H1 (cell line): ENCODE measurements around the gene PHF23. TPM values are rescaled to one million over a fixed set of nuclear protein-coding genes. Genes with fewer than 3 reads are reported as not detected.
A peak's percentile ranks its signal among the peaks of the same experiment; 100 is the strongest.

Experiments used
- CTCF ChIA-PET: fragments of 300-600 bp; sonication (Branson Sonifier 250); formaldehyde crosslinking; loops from one replicate; lab custom pipeline; 2021; ENCODE audit not compliant: partially characterized antibody; lab: Charles Lee
- POLR2A ChIA-PET: fragments of 300-600 bp; sonication (Branson Sonifier 250); formaldehyde crosslinking; loops from one replicate; lab custom pipeline; 2021; ENCODE audit warnings: inconsistent platforms; ENCODE audit not compliant: partially characterized antibody; lab: Charles Lee
- DNase-seq, 2 experiments: peaks; one replicate each; pipeline versions ENCODE4 v3.0.0 to v3.0.0-alpha.2; 2010 to 2022; ENCODE audit warnings: low spot score in 2 of 2, low read depth in 1 of 2, mixed read lengths in 1 of 2
- FAIRE-seq: peaks from 2 replicates; lab custom pipeline; 2011; peaks lifted over from hg19 to GRCh38; lab: Jason Lieb, UNC
- H2AFZ ChIP-seq: 2 replicates; pipeline ENCODE4 v1.8.1; 2012; ENCODE audit warnings: low read length, inconsistent platforms
- H2AK5ac ChIP-seq: 2 replicates; pipeline ENCODE4 v1.6.1; 2013; ENCODE audit warnings: low read depth, low read length
- H2BK120ac ChIP-seq: replicated peaks from 2 replicates; pipeline ENCODE3; 2013; ENCODE audit warnings: low read depth, low read length, inconsistent platforms
- H2BK12ac ChIP-seq: 2 replicates; pipeline ENCODE4 v1.6.1; 2013; ENCODE audit warnings: low read depth, low read length
- H2BK15ac ChIP-seq: 2 replicates; pipeline ENCODE4 v1.6.1; 2013; ENCODE audit warnings: low read length
- H2BK20ac ChIP-seq: 2 replicates; pipeline ENCODE4 v1.6.1; 2013; ENCODE audit warnings: low read length
- H2BK5ac ChIP-seq: 2 replicates; pipeline ENCODE4 v1.6.1; 2013; ENCODE audit warnings: low read depth, low read length
- H3K14ac ChIP-seq: 2 replicates; pipeline ENCODE4 v1.6.1; 2013; ENCODE audit warnings: inconsistent platforms; ENCODE audit not compliant: insufficient read length
- H3K18ac ChIP-seq: 2 replicates; pipeline ENCODE4 v1.6.1; 2013; ENCODE audit warnings: low read length; ENCODE audit errors: extremely low read depth
- H3K23ac ChIP-seq: 2 replicates; pipeline ENCODE4 v1.6.1; 2013; ENCODE audit warnings: inconsistent platforms; ENCODE audit not compliant: insufficient read length
- H3K23me2 ChIP-seq: 2 replicates; pipeline ENCODE4 v1.6.1; 2013; ENCODE audit warnings: low read depth, low read length
- H3K27ac ChIP-seq: 2 replicates; pipeline ENCODE4 v1.6.1; 2011; ENCODE audit warnings: low read depth, low read length, inconsistent platforms
- H3K27me3 ChIP-seq, 4 experiments: replicated peaks in 1 of 4; 1 replicate in 1 of 4; 2 replicates in 3 of 4; pipeline versions ENCODE4 v1.6.1 to v1.8.1; 2011 to 2013; ENCODE audit warnings: low read length in 3 of 4, mild to moderate bottlenecking in 3 of 4, inconsistent platforms in 2 of 4, mixed read lengths in 2 of 4, moderate library complexity in 1 of 4; ENCODE audit not compliant: control insufficient read depth in 3 of 4, insufficient read depth in 3 of 4; ENCODE audit errors: extremely low read depth in 1 of 4
- H3K36me3 ChIP-seq, 4 experiments: 2 replicates each; pipeline versions ENCODE4 v1.6.1 to v1.8.1; 2011 to 2013; ENCODE audit warnings: mild to moderate bottlenecking in 4 of 4, low read length in 3 of 4, moderate library complexity in 2 of 4, control low read depth in 1 of 4, inconsistent platforms in 1 of 4; ENCODE audit not compliant: insufficient read depth in 4 of 4, control insufficient read depth in 2 of 4
- H3K4ac ChIP-seq: replicated peaks from 2 replicates; pipeline ENCODE3; 2013; ENCODE audit warnings: low read length, low read depth, mixed read lengths, inconsistent platforms; ENCODE audit not compliant: insufficient read length
- H3K4me1 ChIP-seq, 4 experiments: replicated peaks in 1 of 4; 1 replicate in 1 of 4; 2 replicates in 3 of 4; pipeline versions ENCODE4 v1.6.1 to v1.8.1; 2011 to 2013; ENCODE audit warnings: low read length in 3 of 4, inconsistent platforms in 2 of 4, mixed read lengths in 1 of 4; ENCODE audit not compliant: insufficient read depth in 4 of 4, control insufficient read depth in 3 of 4
- H3K4me2 ChIP-seq, 2 experiments: 2 replicates each; pipeline versions ENCODE4 v1.6.1 to v1.8.1; 2011 to 2013; ENCODE audit warnings: low read depth in 2 of 2, low read length in 2 of 2, control low read depth in 1 of 2, inconsistent platforms in 1 of 2, mild to moderate bottlenecking in 1 of 2; ENCODE audit not compliant: insufficient read depth in 1 of 2
- H3K4me3 ChIP-seq, 4 experiments: fragments of 200-600, 300-600 bp in 1 of 4; sonication (generic), shearing (Covaris generic), sonication (Bioruptor Twin) in 1 of 4; 2 replicates each; pipeline versions ENCODE4 v1.5.1 to v1.8.1; 2011 to 2016; ENCODE audit warnings: low read length in 4 of 4, low read depth in 3 of 4, control low read depth in 2 of 4, inconsistent platforms in 2 of 4, mild to moderate bottlenecking in 2 of 4, mixed read lengths in 1 of 4, moderate library complexity in 1 of 4; ENCODE audit not compliant: insufficient read depth in 2 of 4; ENCODE audit errors: extremely low read depth in 1 of 4
- H3K56ac ChIP-seq: replicated peaks from 2 replicates; pipeline ENCODE3; 2013; ENCODE audit warnings: low read depth, mild to moderate bottlenecking, mixed read lengths, low read length, inconsistent platforms; ENCODE audit not compliant: insufficient read length
- H3K79me1 ChIP-seq: 2 replicates; pipeline ENCODE4 v1.6.1; 2013; ENCODE audit warnings: low read depth, low read length, control low read depth
- H3K79me2 ChIP-seq, 2 experiments: 2 replicates each; pipeline versions ENCODE4 v1.6.1 to v1.8.1; 2012 to 2013; ENCODE audit warnings: low read length in 2 of 2, mild to moderate bottlenecking in 2 of 2, inconsistent platforms in 1 of 2; ENCODE audit not compliant: insufficient read depth in 2 of 2, control insufficient read depth in 1 of 2
- H3K9ac ChIP-seq, 4 experiments: replicated peaks in 1 of 4; 1 replicate in 1 of 4; 2 replicates in 3 of 4; pipeline versions ENCODE4 v1.6.1 to v1.8.1; 2011 to 2013; ENCODE audit warnings: low read depth in 3 of 4, low read length in 3 of 4, control low read depth in 2 of 4, mild to moderate bottlenecking in 2 of 4, moderate library complexity in 2 of 4, inconsistent platforms in 1 of 4; ENCODE audit errors: extremely low read depth in 1 of 4
- H3K9me3 ChIP-seq, 2 experiments: 2 replicates each; pipeline versions ENCODE4 v1.6.1 to v1.8.1; 2012 to 2013; ENCODE audit warnings: mild to moderate bottlenecking in 2 of 2, moderate library complexity in 2 of 2, control low read depth in 1 of 2, inconsistent platforms in 1 of 2, low read depth in 1 of 2, low read length in 1 of 2, mixed read lengths in 1 of 2; ENCODE audit not compliant: insufficient read depth in 2 of 2
- H4K20me1 ChIP-seq, 2 experiments: replicated peaks in 1 of 2; 2 replicates each; pipeline versions ENCODE3 to v1.8.1; 2011 to 2013; ENCODE audit warnings: inconsistent platforms in 2 of 2, low read length in 2 of 2, mild to moderate bottlenecking in 1 of 2; ENCODE audit not compliant: insufficient read depth in 2 of 2, control insufficient read depth in 1 of 2
- H4K5ac ChIP-seq: 2 replicates; pipeline ENCODE4 v1.6.1; 2013; ENCODE audit warnings: low read length, low read depth, mixed read lengths, inconsistent platforms; ENCODE audit not compliant: insufficient read length
- H4K8ac ChIP-seq: 2 replicates; pipeline ENCODE4 v1.8.0; 2013; ENCODE audit warnings: mild to moderate bottlenecking, moderate library complexity, low read length, inconsistent platforms; ENCODE audit not compliant: insufficient read depth; ENCODE audit errors: extremely low read depth
- H4K91ac ChIP-seq: replicated peaks from 2 replicates; pipeline ENCODE3; 2013; ENCODE audit warnings: low read length, mixed read lengths, inconsistent platforms; ENCODE audit not compliant: insufficient read length
- FOSL1 ChIP-seq: IDR thresholded peaks from 2 replicates; pipeline ENCODE4 v1.6.1; 2011; ENCODE audit warnings: mild to moderate bottlenecking, low read depth, low read length, moderate library complexity; ENCODE audit not compliant: insufficient read depth
- HDAC6 ChIP-seq: IDR thresholded peaks from one replicate; pipeline ENCODE4 v1.7.1; 2012; ENCODE audit warnings: low read depth, mild to moderate bottlenecking, inconsistent platforms, low read length, moderate library complexity
- KDM1A ChIP-seq: fragments of 200-600, 300-600 bp; sonication (generic); IDR thresholded peaks from 2 replicates; pipeline ENCODE4 v1.7.1; 2016; ENCODE audit warnings: mild to moderate bottlenecking, low read length, borderline replicate concordance
- KDM4A ChIP-seq: IDR thresholded peaks from one replicate; pipeline ENCODE4 v1.7.1; 2012; ENCODE audit warnings: low read depth, mild to moderate bottlenecking, moderate library complexity, low read length, inconsistent platforms; ENCODE audit not compliant: severe bottlenecking
- KDM5A ChIP-seq: fragments of 200-600 bp; IDR thresholded peaks from 2 replicates; pipeline ENCODE4 v1.7.1; 2012; ENCODE audit warnings: mild to moderate bottlenecking, low read length, inconsistent platforms, mixed read lengths
- WGBS, 2 experiments: shearing (Covaris generic) in 1 of 2; methylation state at CpG; one replicate each; pipeline versions ENCODE4 v1.1.6 to v1.1.7; 2013 to 2015; ENCODE audit warnings: low lambda C conversion rate in 2 of 2, mixed read lengths in 2 of 2, inconsistent platforms in 1 of 2, low coverage in 1 of 2, missing lambda C conversion rate in 1 of 2; ENCODE audit not compliant: insufficient replicate concordance in 2 of 2, insufficient coverage in 1 of 2, insufficient read length in 1 of 2; ENCODE audit errors: extremely low coverage in 1 of 2, missing lambda C conversion rate in 1 of 2; 5-methylcytosine and 5-hydroxymethylcytosine counted together
- polyA plus RNA-seq, 7 experiments: library from polyadenylated mRNA; depleted of rRNA in 3 of 7; stranded (reverse) in 5 of 7; unstranded in 2 of 7; fragments of >200 nt in 5 of 7; fragments of 200-250 nt in 2 of 7; gene quantifications; 1 replicate in 5 of 7; 2 replicates in 1 of 7; 4 replicates in 1 of 7; pipeline versions ENCODE4 v1.2.1 to v1.2.3, GENCODE V29; 2011 to 2013; ENCODE audit warnings: missing spikeins in 2 of 7, mixed read lengths in 2 of 7
- total RNA-seq: library from RNA; stranded (reverse); fragmentation: NEBNext Ultra II Directional; extraction: Animal tissue kit (Norgen Biotek cat#: 25700); gene quantifications from 2 replicates; pipeline ENCODE4 v1.2.1, GENCODE V29; 2021

PHF23 gene
- total and polyA plus RNA-seq, 2 of the 8 experiments (the other 6 are each of a cell fraction or from before 2014, with no cell fraction given), result 47.5 to 62.8 TPM

DNA sequence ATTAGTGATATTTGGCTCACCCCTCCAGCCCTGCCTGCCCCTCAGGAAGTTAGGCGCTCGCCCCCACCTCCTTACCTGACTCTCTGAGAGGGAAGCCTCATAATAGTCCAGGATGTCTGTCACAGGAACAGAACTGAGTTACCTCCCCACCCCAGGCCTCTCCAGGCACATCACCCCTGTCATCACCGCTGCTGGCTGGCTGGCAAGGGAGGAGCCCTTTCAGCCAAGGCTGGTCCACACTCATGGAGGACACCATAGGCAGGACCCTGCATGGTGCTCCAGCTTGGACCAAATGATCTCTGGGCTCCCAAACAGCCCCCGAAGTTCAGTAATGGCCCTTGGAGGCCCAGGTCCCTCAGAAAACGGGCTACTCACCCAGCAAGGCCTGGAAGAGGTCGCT, 21.1 kb downstream of the PHF23 start:
- Histone ChIP-seq H3K18ac (peak overlapping the region; percentile 48), H4K8ac (no peak overlapping the region), H3K9ac (no peak overlapping the region), H3K56ac (no peak overlapping the region), H3K27me3 (no peaks in the 10 kb centered on the region), H2AFZ (no peak overlapping the region), H3K4me2 (peak overlapping the region; percentile 68 to 69), H2BK15ac (peak overlapping the region; percentile 61; the same call in 1 of the 2 replicates), H3K23me2 (peaks cover 23% of the 10 kb centered on the region; the same call in 1 of the 2 replicates), H3K14ac (no peak overlapping the region), H3K9me3 (no peaks in the 10 kb centered on the region), H2BK12ac (peak overlapping the region; percentile 92; the same call in 1 of the 2 replicates), H2BK20ac (no peak overlapping the region), H3K23ac (no peak overlapping the region), H2AK5ac (no peak overlapping the region), H3K36me3 (peaks cover 6 to 15% (median 10%) of the 10 kb centered on the region in 4 experiments; a peak in 6 of 8 replicates), H2BK5ac (peak overlapping the region; percentile 1; the same call in 1 of the 2 replicates), H3K79me1 (no peaks in the 10 kb centered on the region; the same call in 1 of the 2 replicates), H4K20me1 (peaks cover 9 to 14% of the 10 kb centered on the region in 2 experiments), H3K79me2 (peaks cover 0 to 15% of the 10 kb centered on the region in 2 experiments; a peak in 2 of 4 replicates), H3K4ac (no peak overlapping the region), H4K5ac (no peak overlapping the region), H3K4me3 (peak overlapping the region in 3 of 4 experiments; percentile 13 to 75 (median 15); a peak in 3 of 8 replicates), H2BK120ac (no peak overlapping the region), H3K4me1 (peaks cover 6 to 41% (median 22%) of the 10 kb centered on the region in 4 experiments), H3K27ac (no peak overlapping the region), H4K91ac (peak overlapping the region; percentile 71)
- CTCF ChIA-PET, result interaction anchor here (4.3 kb wide), 1 partner anchor 79 kb away, joined by 18 read pairs; no protein-coding TSS in a partner anchor
- POLR2A ChIA-PET, result interaction anchor here (1.0 to 10.7 kb wide), 11 partner anchors 9 to 95 kb away, joined by 3 to 386 read pairs (median 8); partner anchors contain the start of genes CLDN7, CTDNEP1, DVL2 and ELP5
- 74% methylated on average over 6 of the region's 6 CpGs; no CpG with 5 or more reads in 1 of the 2 experiments for WGBS, 2 experiments
- no peak for DNase-seq
- no peak for FAIRE-seq
- TF ChIP-seq KDM4A, result no peak
- no peak for TF ChIP-seq HDAC6
- no peak for TF ChIP-seq KDM1A
- no peak for TF ChIP-seq KDM5A
- TF ChIP-seq FOSL1, result no peak
